ENCODE measurements around the gene SMC1A. TPM values are rescaled to one million over a fixed set of nuclear protein-coding genes. Genes with fewer than 3 reads are reported as not detected.
A peak's percentile ranks its signal among the peaks of the same experiment; 100 is the strongest.

SMC1A gene
- total RNA-seq, 1 donor from 2014 or later, result 31.4 TPM

DNA sequence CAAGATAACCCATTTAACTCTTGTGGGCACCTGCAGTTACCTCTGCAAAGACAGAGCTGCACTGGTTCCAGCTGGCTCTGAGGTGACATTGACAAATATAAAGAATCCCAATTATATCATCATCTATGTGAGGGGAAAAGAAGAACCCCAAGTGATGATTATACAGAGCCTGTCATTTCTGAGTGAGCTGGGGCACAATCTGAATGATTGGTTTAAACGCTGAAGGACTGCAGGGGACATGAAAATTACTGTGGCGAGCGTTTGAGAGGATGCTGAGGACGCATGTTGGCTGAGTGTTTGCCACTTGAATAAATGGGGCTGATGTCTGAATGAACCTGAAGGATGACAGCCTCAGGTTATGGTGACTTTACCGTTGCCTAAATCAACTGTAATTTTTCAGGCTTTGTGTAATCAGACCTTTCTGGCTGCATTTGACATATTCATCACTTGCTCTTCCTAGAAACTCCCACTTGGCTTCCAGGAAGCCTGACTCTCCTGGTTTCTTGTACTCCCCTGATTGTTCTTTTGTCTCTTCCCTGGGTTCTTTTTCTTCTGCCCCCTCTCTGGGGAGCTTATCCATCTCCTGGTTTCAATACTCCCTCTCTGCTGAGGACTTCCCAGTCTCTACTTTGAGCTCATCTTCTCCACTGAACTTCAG is 15.8 kb upstream of the SMC1A start:
- H3K9me3 ChIP-seq, result no peaks in the 10 kb centered on the region
- H3K27me3 ChIP-seq, result no peaks in the 10 kb centered on the region
- no peaks in the 10 kb centered on the region for H3K36me3 ChIP-seq
- TF ChIP-seq, protein P1, sequence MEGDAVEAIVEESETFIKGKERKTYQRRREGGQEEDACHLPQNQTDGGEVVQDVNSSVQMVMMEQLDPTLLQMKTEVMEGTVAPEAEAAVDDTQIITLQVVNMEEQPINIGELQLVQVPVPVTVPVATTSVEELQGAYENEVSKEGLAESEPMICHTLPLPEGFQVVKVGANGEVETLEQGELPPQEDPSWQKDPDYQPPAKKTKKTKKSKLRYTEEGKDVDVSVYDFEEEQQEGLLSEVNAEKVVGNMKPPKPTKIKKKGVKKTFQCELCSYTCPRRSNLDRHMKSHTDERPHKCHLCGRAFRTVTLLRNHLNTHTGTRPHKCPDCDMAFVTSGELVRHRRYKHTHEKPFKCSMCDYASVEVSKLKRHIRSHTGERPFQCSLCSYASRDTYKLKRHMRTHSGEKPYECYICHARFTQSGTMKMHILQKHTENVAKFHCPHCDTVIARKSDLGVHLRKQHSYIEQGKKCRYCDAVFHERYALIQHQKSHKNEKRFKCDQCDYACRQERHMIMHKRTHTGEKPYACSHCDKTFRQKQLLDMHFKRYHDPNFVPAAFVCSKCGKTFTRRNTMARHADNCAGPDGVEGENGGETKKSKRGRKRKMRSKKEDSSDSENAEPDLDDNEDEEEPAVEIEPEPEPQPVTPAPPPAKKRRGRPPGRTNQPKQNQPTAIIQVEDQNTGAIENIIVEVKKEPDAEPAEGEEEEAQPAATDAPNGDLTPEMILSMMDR (IDR thresholded peaks at IDR 0.05), result no peak
- TF ChIP-seq POLR2A (IDR thresholded peaks at IDR 0.05) (no peak), POLR2AphosphoS5 (IDR thresholded peaks at IDR 0.05; ENCODE audit: insufficient read depth in 1 of 2, low read depth in 1 of 2) (no peak)
- no peak overlapping the region for H3K27ac ChIP-seq
- intact Hi-C loops (cut with DNase I), result loop anchor here (10.0 kb wide), 1 partner anchor 124 kb away; no protein-coding TSS in a partner anchor
- DNase-seq (ENCODE audit: extremely low spot score in 2 of 2), result no peak
- peaks cover 10% of the 10 kb centered on the region for H3K4me1 ChIP-seq
- no peak overlapping the region for H3K4me3 ChIP-seq

DNA sequence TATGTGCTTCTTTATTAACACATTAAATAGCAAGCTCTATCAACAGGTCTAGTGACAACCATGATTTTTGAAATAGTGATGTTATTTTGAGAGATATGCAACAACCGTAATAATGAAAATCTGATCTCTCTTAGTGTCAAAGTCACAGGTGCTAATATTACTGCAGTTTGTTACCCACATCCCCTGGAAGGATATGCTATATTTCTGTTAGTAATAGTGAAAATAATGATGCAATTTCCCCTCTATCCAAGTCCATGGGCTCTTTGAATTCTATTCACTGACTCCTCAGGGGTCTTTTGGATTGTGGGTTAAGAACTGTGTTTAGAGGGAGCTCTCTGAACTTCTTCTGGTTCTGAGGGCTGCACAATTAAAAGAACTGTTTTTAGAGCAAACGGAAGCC is 14.8 kb upstream of the SMC1A start:
- H3K4me1 ChIP-seq, result peaks cover 10% of the 10 kb centered on the region
- intact Hi-C loops (cut with DNase I), result loop anchor here (10.0 kb wide), 1 partner anchor 122 kb away; no protein-coding TSS in a partner anchor
- no peak overlapping the region for H3K27ac ChIP-seq
- H3K9me3 ChIP-seq, result no peaks in the 10 kb centered on the region
- TF ChIP-seq POLR2AphosphoS5 (IDR thresholded peaks at IDR 0.05; ENCODE audit: insufficient read depth in 1 of 2, low read depth in 1 of 2) (no peak), POLR2A (IDR thresholded peaks at IDR 0.05) (no peak)
- TF ChIP-seq, protein P1 (IDR thresholded peaks at IDR 0.05), result no peak
- no peaks in the 10 kb centered on the region for H3K27me3 ChIP-seq
- no peak overlapping the region for H3K4me3 ChIP-seq
- DNase-seq (ENCODE audit: extremely low spot score in 2 of 2), result no peak
- H3K36me3 ChIP-seq, result no peaks in the 10 kb centered on the region

DNA sequence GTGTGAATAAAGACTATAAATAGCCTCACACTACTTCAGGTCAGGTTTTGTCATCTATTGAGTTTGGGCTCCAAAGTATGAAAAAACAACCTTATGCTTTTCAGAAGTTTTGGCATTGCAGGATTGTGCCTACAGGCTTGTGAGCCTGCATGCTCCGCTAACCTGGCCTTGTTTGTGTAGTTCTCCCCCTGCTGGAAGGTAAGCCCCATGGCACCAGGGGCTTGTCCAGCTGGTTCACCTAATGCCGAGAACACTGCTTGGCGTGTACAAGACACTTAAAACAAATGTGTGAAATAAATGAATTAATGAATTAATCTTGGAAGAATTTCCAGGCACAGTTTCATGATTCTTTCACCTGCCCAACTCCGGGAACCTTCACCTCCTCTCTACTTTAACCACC is 13.5 kb upstream of the SMC1A start:
- peaks cover 5% of the 10 kb centered on the region for H3K4me1 ChIP-seq
- no peak overlapping the region for H3K27ac ChIP-seq
- H3K36me3 ChIP-seq, result peaks cover 0 to 3% of the 10 kb centered on the region in 2 donors
- no peak overlapping the region for H3K4me3 ChIP-seq
- no peaks in the 10 kb centered on the region for H3K27me3 ChIP-seq
- intact Hi-C loops (cut with DNase I), result loop anchor here (10.0 kb wide), 1 partner anchor 121 kb away; no protein-coding TSS in a partner anchor
- H3K9me3 ChIP-seq, result no peaks in the 10 kb centered on the region
- TF ChIP-seq, protein P1 (IDR thresholded peaks at IDR 0.05), result peak; percentile 49 to 72 (median 62)
- TF ChIP-seq POLR2AphosphoS5 (IDR thresholded peaks at IDR 0.05; ENCODE audit: insufficient read depth in 1 of 2, low read depth in 1 of 2) (peak in 1 of 2 donors; percentile 23), POLR2A (IDR thresholded peaks at IDR 0.05) (no peak)
- DNase-seq (ENCODE audit: extremely low spot score in 2 of 2), result no peak

DNA sequence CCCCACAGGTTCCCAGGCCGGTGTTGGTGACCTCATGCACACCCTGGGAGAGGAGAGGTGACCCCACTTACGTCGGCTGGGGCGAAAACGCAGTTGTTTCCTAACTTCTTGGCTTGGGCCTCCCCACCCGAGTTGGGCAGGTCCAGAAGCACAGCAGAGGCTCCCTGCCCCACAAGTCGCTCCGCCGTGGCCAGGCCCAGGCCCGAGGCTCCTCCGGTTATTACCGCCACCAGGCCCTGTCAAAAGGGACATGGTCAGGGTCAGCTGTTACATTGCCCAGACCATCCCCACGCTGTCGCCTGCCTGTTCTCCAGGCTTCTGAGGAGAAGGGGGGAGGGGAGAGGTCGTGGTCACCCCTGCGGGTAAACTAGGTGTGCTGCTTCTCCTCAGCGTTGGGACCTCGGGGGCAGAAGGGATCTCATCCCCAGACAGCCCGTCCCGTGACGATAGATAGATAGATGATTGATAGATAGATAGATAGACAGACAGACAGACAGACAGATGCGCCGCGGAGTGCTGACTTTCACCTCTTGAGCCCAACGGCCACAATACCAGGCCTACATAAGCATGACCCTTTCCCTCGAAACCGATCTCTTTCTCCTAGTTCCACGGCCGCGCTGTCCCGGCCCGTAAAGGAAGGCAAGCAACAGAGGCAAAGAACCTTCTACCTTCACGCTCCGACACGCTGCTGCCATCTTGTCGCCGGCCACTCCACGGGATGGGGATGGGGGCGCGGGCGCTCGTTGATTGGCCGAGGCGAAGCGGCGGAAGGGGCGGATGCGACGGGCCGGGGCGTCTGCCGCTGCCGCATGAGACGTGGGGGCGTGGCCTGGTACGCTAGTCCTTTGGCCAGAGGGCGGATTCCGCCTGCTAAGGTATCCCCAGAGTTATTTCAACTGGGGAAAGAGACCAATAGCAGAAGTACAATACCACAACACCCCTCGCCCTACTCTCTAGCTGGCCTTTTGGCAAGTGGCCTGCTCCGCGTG is 11.5 kb upstream of the SMC1A start, which contains the start of gene HSD17B10:
HSD17B10 (minus strand) TSS at position 720 of the 989 bp plus-strand sequence; CDS start at position 695, 25 bp downstream.
- peak in 1 of 2 donors; percentile 23 for TF ChIP-seq POLR2A (IDR thresholded peaks at IDR 0.05)
- TF ChIP-seq, protein P1 (IDR thresholded peaks at IDR 0.05), result no peak
- TF ChIP-seq POLR2AphosphoS5 (IDR thresholded peaks at IDR 0.05; ENCODE audit: insufficient read depth in 1 of 2, low read depth in 1 of 2), result peak; percentile 43 to 80
- Histone ChIP-seq H3K36me3 (peaks cover 0 to 5% of the 10 kb centered on the region in 2 donors), H3K9me3 (no peaks in the 10 kb centered on the region), H3K27ac (no peak within 1 kb of the TSS), H3K4me3 (peak within 1 kb of the TSS; percentile 47 to 64), H3K4me1 (peaks cover 4% of the 10 kb centered on the region), H3K27me3 (no peaks in the 10 kb centered on the region)
- intact Hi-C loops (cut with DNase I), result loop anchor here (10.0 kb wide), 1 partner anchor 119 kb away; no protein-coding TSS in a partner anchor
- DNase-seq (ENCODE audit: extremely low spot score in 2 of 2), result no peak
